ENCODE measurements around the gene ARMS2. TPM values are rescaled to one million over a fixed set of nuclear protein-coding genes. Genes with fewer than 3 reads are reported as not detected.

ARMS2 gene
- total RNA-seq, 1 donor from 2014 or later = not detected

DNA sequence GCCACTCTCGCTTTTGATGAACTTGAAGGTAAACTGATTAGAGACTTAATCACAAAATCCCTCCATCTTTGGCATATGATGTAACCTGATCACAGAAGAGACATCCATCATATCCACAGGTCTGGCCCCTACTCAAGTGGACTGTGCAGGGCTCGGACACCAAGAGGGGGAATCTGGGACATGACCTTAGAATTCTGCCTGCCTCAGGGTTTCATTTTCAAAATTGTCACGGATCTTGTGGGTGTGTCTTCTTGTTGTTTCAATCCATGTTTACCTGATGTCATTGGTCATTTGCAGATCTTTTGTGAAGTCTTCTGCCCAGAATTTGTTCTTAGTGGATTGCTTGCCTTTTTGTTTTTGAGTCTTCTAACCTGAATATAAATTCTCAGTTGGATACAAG is 5.9 kb upstream of the ARMS2 start:
- no peaks in the 10 kb centered on the region for H3K79me2 ChIP-seq (ENCODE audit: low read depth)
- no peak overlapping the region for H3K9ac ChIP-seq
- peaks cover 7% of the 10 kb centered on the region for H3K27me3 Mint-ChIP-seq (ENCODE audit: insufficient read depth, low read depth)
- H3K27me3 ChIP-seq = no peaks in the 10 kb centered on the region
- no peak overlapping the region for H3K4me3 ChIP-seq
- TF ChIP-seq, protein P1, sequence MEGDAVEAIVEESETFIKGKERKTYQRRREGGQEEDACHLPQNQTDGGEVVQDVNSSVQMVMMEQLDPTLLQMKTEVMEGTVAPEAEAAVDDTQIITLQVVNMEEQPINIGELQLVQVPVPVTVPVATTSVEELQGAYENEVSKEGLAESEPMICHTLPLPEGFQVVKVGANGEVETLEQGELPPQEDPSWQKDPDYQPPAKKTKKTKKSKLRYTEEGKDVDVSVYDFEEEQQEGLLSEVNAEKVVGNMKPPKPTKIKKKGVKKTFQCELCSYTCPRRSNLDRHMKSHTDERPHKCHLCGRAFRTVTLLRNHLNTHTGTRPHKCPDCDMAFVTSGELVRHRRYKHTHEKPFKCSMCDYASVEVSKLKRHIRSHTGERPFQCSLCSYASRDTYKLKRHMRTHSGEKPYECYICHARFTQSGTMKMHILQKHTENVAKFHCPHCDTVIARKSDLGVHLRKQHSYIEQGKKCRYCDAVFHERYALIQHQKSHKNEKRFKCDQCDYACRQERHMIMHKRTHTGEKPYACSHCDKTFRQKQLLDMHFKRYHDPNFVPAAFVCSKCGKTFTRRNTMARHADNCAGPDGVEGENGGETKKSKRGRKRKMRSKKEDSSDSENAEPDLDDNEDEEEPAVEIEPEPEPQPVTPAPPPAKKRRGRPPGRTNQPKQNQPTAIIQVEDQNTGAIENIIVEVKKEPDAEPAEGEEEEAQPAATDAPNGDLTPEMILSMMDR (IDR thresholded peaks at IDR 0.05) = no peak
- no peak for TF ChIP-seq EZH2phosphoT487 (IDR thresholded peaks at IDR 0.05)
- no peak for TF ChIP-seq EZH2 (IDR thresholded peaks at IDR 0.05)
- peaks cover 15% of the 10 kb centered on the region for H3K9me3 Mint-ChIP-seq
- H3K27ac ChIP-seq = no peak overlapping the region
- no peak overlapping the region for H3K4me3 Mint-ChIP-seq
- H3K4me2 ChIP-seq = no peak overlapping the region
- no peak overlapping the region for H3K27ac Mint-ChIP-seq
- H4K20me1 ChIP-seq (ENCODE audit: low read depth) = no peaks in the 10 kb centered on the region
- no peaks in the 10 kb centered on the region for H3K36me3 Mint-ChIP-seq
- H3F3A ChIP-seq (ENCODE audit: low read depth) = no peaks in the 10 kb centered on the region
- no peak for DNase-seq (ENCODE audit: low spot score)
- H3K4me1 ChIP-seq = no peaks in the 10 kb centered on the region
- H3K36me3 ChIP-seq = no peaks in the 10 kb centered on the region
- peaks cover 6% of the 10 kb centered on the region for H3K9me3 ChIP-seq (ENCODE audit: low read depth)
- H3K4me1 Mint-ChIP-seq = peaks cover 3% of the 10 kb centered on the region
- H2AFZ ChIP-seq (replicated peaks) = no peak overlapping the region

DNA sequence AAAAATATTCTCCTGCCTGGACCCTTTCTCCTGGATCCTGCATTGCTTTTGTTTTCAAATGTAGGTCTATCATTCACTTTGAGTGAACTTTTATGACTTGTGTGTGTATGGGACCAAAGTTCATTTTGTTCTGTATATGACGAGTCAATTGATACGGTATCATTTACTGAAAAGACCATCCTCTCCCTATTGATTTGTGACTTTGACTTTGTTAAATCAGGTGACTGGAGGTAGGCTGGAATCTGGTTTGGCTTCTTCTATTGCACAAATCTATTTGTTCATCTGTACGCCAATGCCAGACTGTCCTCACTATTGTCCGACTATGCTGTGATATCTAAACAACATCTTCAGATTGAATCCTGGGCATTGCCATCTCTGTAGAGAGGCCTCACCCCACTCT is 5.3 kb upstream of the ARMS2 start:
- H3K79me2 ChIP-seq (ENCODE audit: low read depth) = no peaks in the 10 kb centered on the region
- no peaks in the 10 kb centered on the region for H3K4me1 ChIP-seq
- no peak overlapping the region for H3K9ac ChIP-seq
- TF ChIP-seq, protein P1 (IDR thresholded peaks at IDR 0.05) = no peak
- TF ChIP-seq EZH2phosphoT487 (IDR thresholded peaks at IDR 0.05) (no peak), EZH2 (IDR thresholded peaks at IDR 0.05) (no peak)
- Mint-ChIP-seq H3K9me3 (peaks cover 15% of the 10 kb centered on the region), H3K4me1 (peaks cover 3% of the 10 kb centered on the region), H3K36me3 (no peaks in the 10 kb centered on the region), H3K27me3 (ENCODE audit: insufficient read depth, low read depth) (peaks cover 7% of the 10 kb centered on the region), H3K27ac (no peak overlapping the region), H3K4me3 (no peak overlapping the region)
- H3F3A ChIP-seq (ENCODE audit: low read depth) = no peaks in the 10 kb centered on the region
- no peak for DNase-seq (ENCODE audit: low spot score)
- H3K36me3 ChIP-seq = no peaks in the 10 kb centered on the region
- H3K9me3 ChIP-seq (ENCODE audit: low read depth) = peaks cover 6% of the 10 kb centered on the region
- no peak overlapping the region for H3K4me3 ChIP-seq
- no peak overlapping the region for H3K27ac ChIP-seq
- H3K4me2 ChIP-seq = no peak overlapping the region
- no peaks in the 10 kb centered on the region for H4K20me1 ChIP-seq (ENCODE audit: low read depth)
- H3K27me3 ChIP-seq = no peaks in the 10 kb centered on the region
- H2AFZ ChIP-seq (replicated peaks) = no peak overlapping the region

DNA sequence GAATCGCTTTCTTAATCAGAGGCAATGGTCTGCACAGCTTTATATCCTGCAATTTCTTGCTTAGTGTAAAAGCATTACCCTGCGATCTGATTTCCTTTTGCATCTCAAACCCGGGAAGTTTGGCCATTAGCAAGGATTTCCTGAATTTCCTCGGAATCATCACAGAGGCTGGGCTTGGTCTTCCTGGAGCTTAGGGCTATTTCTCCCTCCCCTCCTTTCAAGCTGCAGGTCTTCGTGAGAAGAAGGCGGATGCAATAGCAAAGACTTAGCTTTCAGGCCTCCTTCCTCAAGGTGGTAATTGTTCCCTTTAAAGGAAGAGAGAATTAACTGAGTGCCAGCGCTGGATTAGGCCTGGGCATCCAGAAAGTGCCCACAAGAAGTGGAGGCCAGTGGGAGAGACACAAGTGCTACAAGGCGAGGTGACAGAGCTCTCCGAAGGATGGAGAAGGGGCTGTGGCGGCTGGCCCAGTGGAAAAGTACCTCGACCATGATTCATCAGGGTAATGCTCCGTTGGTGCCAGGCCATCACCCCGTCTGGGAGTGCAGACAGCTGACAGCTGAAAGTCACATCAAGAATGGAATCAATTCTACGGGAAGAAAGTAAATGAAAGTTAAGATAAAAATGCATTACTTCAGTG is 4.0 kb upstream of the ARMS2 start:
- Histone ChIP-seq H3K9me3 (ENCODE audit: low read depth) (peaks cover 6% of the 10 kb centered on the region), H3F3A (ENCODE audit: low read depth) (no peaks in the 10 kb centered on the region), H2AFZ (replicated peaks) (peak overlapping the region; percentile 5), H4K20me1 (ENCODE audit: low read depth) (no peaks in the 10 kb centered on the region), H3K27me3 (no peaks in the 10 kb centered on the region), H3K4me1 (no peaks in the 10 kb centered on the region), H3K79me2 (ENCODE audit: low read depth) (no peaks in the 10 kb centered on the region), H3K4me3 (no peak overlapping the region), H3K36me3 (no peaks in the 10 kb centered on the region), H3K9ac (no peak overlapping the region), H3K4me2 (no peak overlapping the region), H3K27ac (no peak overlapping the region)
- DNase-seq (ENCODE audit: low spot score) = no peak
- Mint-ChIP-seq H3K27ac (no peak overlapping the region), H3K27me3 (ENCODE audit: insufficient read depth, low read depth) (peaks cover 10% of the 10 kb centered on the region), H3K36me3 (no peaks in the 10 kb centered on the region), H3K4me3 (no peak overlapping the region), H3K4me1 (peaks cover 7% of the 10 kb centered on the region), H3K9me3 (peaks cover 9% of the 10 kb centered on the region)
- TF ChIP-seq EZH2 (IDR thresholded peaks at IDR 0.05) (no peak), EZH2phosphoT487 (IDR thresholded peaks at IDR 0.05) (no peak)
- TF ChIP-seq, protein P1 (IDR thresholded peaks at IDR 0.05) = no peak
